ENCODE measurements around the gene KDM7A. TPM values are rescaled to one million over a fixed set of nuclear protein-coding genes. Genes with fewer than 3 reads are reported as not detected.

KDM7A gene
- polyA plus RNA-seq, 1 experiment = 2.9 TPM

DNA sequence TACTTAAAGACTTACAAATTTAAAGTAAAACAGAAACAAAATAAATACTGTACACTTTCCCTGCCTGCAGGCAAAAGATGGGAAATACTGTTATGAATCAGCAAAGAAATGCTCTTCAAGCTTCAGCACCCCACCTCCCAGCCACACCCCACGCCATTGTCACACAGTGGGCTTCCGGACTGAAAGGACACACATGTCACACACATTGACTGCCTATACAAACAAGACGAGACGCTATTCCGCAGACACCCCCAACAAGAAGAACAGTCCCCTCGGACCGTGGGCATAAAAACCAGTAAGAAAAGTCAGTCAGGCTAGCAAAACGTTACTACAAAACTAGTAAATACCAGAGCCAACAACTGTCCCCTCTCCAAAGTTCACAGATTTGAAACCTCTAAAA is 91.8 kb downstream of the KDM7A start:
- TF ChIP-seq, protein P1, sequence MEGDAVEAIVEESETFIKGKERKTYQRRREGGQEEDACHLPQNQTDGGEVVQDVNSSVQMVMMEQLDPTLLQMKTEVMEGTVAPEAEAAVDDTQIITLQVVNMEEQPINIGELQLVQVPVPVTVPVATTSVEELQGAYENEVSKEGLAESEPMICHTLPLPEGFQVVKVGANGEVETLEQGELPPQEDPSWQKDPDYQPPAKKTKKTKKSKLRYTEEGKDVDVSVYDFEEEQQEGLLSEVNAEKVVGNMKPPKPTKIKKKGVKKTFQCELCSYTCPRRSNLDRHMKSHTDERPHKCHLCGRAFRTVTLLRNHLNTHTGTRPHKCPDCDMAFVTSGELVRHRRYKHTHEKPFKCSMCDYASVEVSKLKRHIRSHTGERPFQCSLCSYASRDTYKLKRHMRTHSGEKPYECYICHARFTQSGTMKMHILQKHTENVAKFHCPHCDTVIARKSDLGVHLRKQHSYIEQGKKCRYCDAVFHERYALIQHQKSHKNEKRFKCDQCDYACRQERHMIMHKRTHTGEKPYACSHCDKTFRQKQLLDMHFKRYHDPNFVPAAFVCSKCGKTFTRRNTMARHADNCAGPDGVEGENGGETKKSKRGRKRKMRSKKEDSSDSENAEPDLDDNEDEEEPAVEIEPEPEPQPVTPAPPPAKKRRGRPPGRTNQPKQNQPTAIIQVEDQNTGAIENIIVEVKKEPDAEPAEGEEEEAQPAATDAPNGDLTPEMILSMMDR (IDR thresholded peaks at IDR 0.05; ENCODE audit: insufficient read depth, low read depth, low read length) = no peak
- no peaks in the 10 kb centered on the region for H3K27me3 ChIP-seq (ENCODE audit: control insufficient read depth, insufficient read depth, low read length)
- H3K4me3 ChIP-seq (ENCODE audit: low read depth, low read length) = no peak overlapping the region
- no peak for DNase-seq (ENCODE audit: low read depth)
- ChIA-PET CTCF (interaction anchor here (1.5 kb wide), 1 partner anchor 241 kb away, joined by 4 read pairs; no protein-coding TSS in a partner anchor), POLR2A (no interaction called here)
- H3K36me3 ChIP-seq (ENCODE audit: control insufficient read depth, insufficient read depth, low read length) = no peaks in the 10 kb centered on the region

DNA sequence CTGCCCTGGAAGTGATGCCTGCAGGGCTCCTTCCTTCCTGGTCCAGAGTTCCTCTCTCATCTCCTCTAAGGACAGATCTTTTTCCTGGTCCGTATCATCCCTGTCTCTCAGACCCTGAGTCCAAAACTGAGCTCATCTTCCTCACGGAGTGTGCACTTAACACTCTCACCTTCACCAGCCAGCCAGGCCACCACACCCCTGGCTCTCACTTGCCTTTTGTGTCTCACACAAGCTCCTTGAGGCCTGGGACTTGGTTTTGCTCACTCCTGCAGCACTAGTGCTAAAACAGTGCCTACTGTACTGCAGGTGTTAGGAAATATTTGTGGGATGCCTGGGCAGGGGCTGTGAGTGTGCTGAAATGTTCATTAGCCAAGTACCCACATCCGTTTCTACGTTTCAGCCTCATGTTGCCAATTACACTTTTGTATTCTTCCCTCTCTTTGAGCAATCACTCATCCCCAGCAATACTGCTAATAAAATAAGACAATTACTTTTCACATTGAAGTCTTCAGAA is 92.6 kb downstream of the KDM7A start:
- CTCF ChIA-PET = interaction anchor here (1.5 kb wide), 1 partner anchor 242 kb away, joined by 4 read pairs; no protein-coding TSS in a partner anchor
- no peak for DNase-seq (ENCODE audit: low read depth)
- TF ChIP-seq, protein P1 (IDR thresholded peaks at IDR 0.05; ENCODE audit: insufficient read depth, low read depth, low read length) = no peak
- no peak overlapping the region for H3K4me3 ChIP-seq (ENCODE audit: low read depth, low read length)
- POLR2A ChIA-PET = interaction anchor here (0.7 kb wide), 1 partner anchor 24 kb away, joined by 3 read pairs; no protein-coding TSS in a partner anchor
- H3K27me3 ChIP-seq (ENCODE audit: control insufficient read depth, insufficient read depth, low read length) = no peaks in the 10 kb centered on the region
- no peaks in the 10 kb centered on the region for H3K36me3 ChIP-seq (ENCODE audit: control insufficient read depth, insufficient read depth, low read length)

DNA sequence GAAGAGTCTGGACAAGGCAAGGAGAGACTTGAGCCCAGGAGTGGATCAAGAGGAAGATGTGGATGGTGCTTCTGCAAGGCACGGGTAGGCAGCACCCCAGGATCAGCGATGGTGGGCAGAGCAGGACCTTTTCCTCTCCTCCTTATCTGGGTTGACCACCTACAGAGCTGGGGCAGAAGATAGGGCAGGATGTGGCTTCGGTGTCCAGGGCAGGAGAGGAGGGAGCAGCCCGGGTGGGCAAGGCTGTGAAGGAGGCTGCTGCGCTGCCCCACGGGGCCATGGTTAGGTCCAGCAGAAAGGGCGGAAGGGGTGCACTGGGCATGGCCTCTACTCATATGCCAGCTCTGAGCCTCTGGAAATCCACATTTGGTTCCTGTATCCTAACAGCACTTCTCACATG is 94.0 kb downstream of the KDM7A start:
- no peak for DNase-seq (ENCODE audit: low read depth)
- Histone ChIP-seq H3K36me3 (ENCODE audit: control insufficient read depth, insufficient read depth, low read length) (no peaks in the 10 kb centered on the region), H3K27me3 (ENCODE audit: control insufficient read depth, insufficient read depth, low read length) (no peaks in the 10 kb centered on the region), H3K4me3 (ENCODE audit: low read depth, low read length) (no peak overlapping the region)
- ChIA-PET CTCF (no interaction called here), POLR2A (no interaction called here)
- TF ChIP-seq, protein P1 (IDR thresholded peaks at IDR 0.05; ENCODE audit: insufficient read depth, low read depth, low read length) = no peak

GRCh38 chr7:140081774-140082425 is 94.9 kb downstream of the KDM7A start:
- no peaks in the 10 kb centered on the region for H3K36me3 ChIP-seq (ENCODE audit: control insufficient read depth, insufficient read depth, low read length)

GRCh38 chr7:140080919-140081318 is 95.9 kb downstream of the KDM7A start:
- H3K27me3 ChIP-seq (ENCODE audit: control insufficient read depth, insufficient read depth, low read length) = no peaks in the 10 kb centered on the region
- no peak for DNase-seq (ENCODE audit: low read depth)
- ChIA-PET POLR2A (no interaction called here), CTCF (no interaction called here)
- TF ChIP-seq, protein P1 (IDR thresholded peaks at IDR 0.05; ENCODE audit: insufficient read depth, low read depth, low read length) = no peak
- H3K36me3 ChIP-seq (ENCODE audit: control insufficient read depth, insufficient read depth, low read length) = no peaks in the 10 kb centered on the region
- H3K4me3 ChIP-seq (ENCODE audit: low read depth, low read length) = no peak overlapping the region

More at GRCh38 chr7:140081774-140082425, 94.9 kb downstream of the KDM7A start:
- TF ChIP-seq, protein P1 (IDR thresholded peaks at IDR 0.05; ENCODE audit: insufficient read depth, low read depth, low read length) = no peak
- CTCF ChIA-PET = interaction anchor here (1.1 kb wide), 1 partner anchor 9 kb away, joined by 3 read pairs; no protein-coding TSS in a partner anchor
- POLR2A ChIA-PET = no interaction called here
- Histone ChIP-seq H3K4me3 (ENCODE audit: low read depth, low read length) (no peak overlapping the region), H3K27me3 (ENCODE audit: control insufficient read depth, insufficient read depth, low read length) (no peaks in the 10 kb centered on the region)
- no peak for DNase-seq (ENCODE audit: low read depth)
